A549 treated with AZD9567 at 1 μM for 4 hours (cell line): Measurements from ENCODE around the gene CCNT1. TPM values are rescaled to one million over a fixed set of nuclear protein-coding genes. Genes with fewer than 3 reads are reported as not detected.

Experiments used
- total RNA-seq: library from RNA; stranded (reverse); fragments of 200-300 nt; extraction: Qiagen RNA extraction; gene quantifications from 5 replicates; pipeline ENCODE4 v1.2.3, GENCODE V29; 2022; ENCODE audit not compliant: insufficient read depth

The CCNT1 gene
- total RNA-seq = 13.4 to 19.8 TPM (median 14.8 TPM) in 5 replicates

GRCh38 chr12:48716493-48717251 lies at the start of gene CCNT1:
CCNT1 (minus strand) TSS chr12:48716707; CDS start chr12:48716675, 32 bp downstream.

GRCh38 chr12:48681710-48682532 lies 34.6 kb downstream of the CCNT1 start, which contains the start of gene KANSL2:
KANSL2 (minus strand) TSS chr12:48682238; CDS start chr12:48681632, 606 bp downstream.

Other genes starting within 250 kb of the CCNT1 start
- not detected in 5 replicates for gene ANP32D, start 244.1 kb downstream of the CCNT1 start, total RNA-seq
- gene C12orf54, start 234.2 kb downstream of the CCNT1 start, total RNA-seq = not detected in 5 replicates
- not detected in 5 replicates for gene OR8S1, start 191.1 kb downstream of the CCNT1 start, total RNA-seq
- gene LALBA, start 146.7 kb downstream of the CCNT1 start, total RNA-seq = not detected in 5 replicates
- gene KANSL2, start 34.5 kb downstream of the CCNT1 start, total RNA-seq = 39.7 to 59.9 TPM (median 43.5 TPM) in 5 replicates
- gene ADCY6, start 72.4 kb upstream of the CCNT1 start, total RNA-seq = 9.3 to 14.2 TPM (median 13.1 TPM) in 5 replicates
- 26.4 to 42.8 TPM (median 34.8 TPM) in 5 replicates for gene CACNB3, start 101.8 kb upstream of the CCNT1 start, total RNA-seq
- 64.6 to 82.2 TPM (median 77.2 TPM) in 5 replicates for gene DDX23, start 135.5 kb upstream of the CCNT1 start, total RNA-seq
- gene RND1, start 149.2 kb upstream of the CCNT1 start, total RNA-seq = 5.2 to 9.6 TPM (median 5.9 TPM) in 5 replicates
- 17.8 to 59.9 TPM (median 58.1 TPM) in 5 replicates for gene FKBP11, start 208.8 kb upstream of the CCNT1 start, total RNA-seq
- 139 to 159 TPM (median 150 TPM) in 5 replicates for gene ARF3, start 240.8 kb upstream of the CCNT1 start, total RNA-seq